ACC112 (cell line): ENCODE measurements around the gene STEEP1.

ENCODE experiments used
- H2AFZ ChIP-seq: fragments of 200-600 bp; sonication (generic); one replicate; pipeline ENCODE4 v1.6.0; 2017; ENCODE audit warnings: antibody characterized with exemption, low read length; ENCODE audit not compliant: unreplicated experiment
- H3K27ac ChIP-seq: fragments of 200-600 bp; sonication (generic); 2 replicates; pipeline ENCODE4 v1.5.1; 2014; ENCODE audit warnings: low read depth, mild to moderate bottlenecking, antibody characterized with exemption, low read length, moderate library complexity
- H3K27me3 ChIP-seq: fragments of 200-600 bp; sonication (generic); 2 replicates; pipeline ENCODE4 v1.6.1; 2014; ENCODE audit warnings: mild to moderate bottlenecking, antibody characterized with exemption, low read length, moderate library complexity, mixed read lengths; ENCODE audit not compliant: insufficient read depth
- H3K36me3 ChIP-seq: fragments of 200-600 bp; sonication (generic); 2 replicates; pipeline ENCODE4 v1.6.1; 2016; ENCODE audit warnings: mild to moderate bottlenecking, antibody characterized with exemption, low read length, moderate library complexity, mixed read lengths; ENCODE audit not compliant: insufficient read depth
- H3K4me1 ChIP-seq: fragments of 200-600 bp; sonication (generic); one replicate; pipeline ENCODE4 v1.6.1; 2016; ENCODE audit warnings: low read length, mixed read lengths; ENCODE audit not compliant: insufficient read depth, unreplicated experiment, control insufficient read depth
- H3K4me3 ChIP-seq: fragments of 200-600 bp; sonication (generic); 2 replicates; pipeline ENCODE4 v1.5.1; 2014; ENCODE audit warnings: mild to moderate bottlenecking, low read depth, low read length
- H3K79me2 ChIP-seq: fragments of 200-600 bp; sonication (generic); one replicate; pipeline ENCODE4 v1.6.0; 2016; ENCODE audit warnings: low read length; ENCODE audit not compliant: control insufficient read depth, unreplicated experiment, insufficient read depth

The STEEP1 gene

DNA sequence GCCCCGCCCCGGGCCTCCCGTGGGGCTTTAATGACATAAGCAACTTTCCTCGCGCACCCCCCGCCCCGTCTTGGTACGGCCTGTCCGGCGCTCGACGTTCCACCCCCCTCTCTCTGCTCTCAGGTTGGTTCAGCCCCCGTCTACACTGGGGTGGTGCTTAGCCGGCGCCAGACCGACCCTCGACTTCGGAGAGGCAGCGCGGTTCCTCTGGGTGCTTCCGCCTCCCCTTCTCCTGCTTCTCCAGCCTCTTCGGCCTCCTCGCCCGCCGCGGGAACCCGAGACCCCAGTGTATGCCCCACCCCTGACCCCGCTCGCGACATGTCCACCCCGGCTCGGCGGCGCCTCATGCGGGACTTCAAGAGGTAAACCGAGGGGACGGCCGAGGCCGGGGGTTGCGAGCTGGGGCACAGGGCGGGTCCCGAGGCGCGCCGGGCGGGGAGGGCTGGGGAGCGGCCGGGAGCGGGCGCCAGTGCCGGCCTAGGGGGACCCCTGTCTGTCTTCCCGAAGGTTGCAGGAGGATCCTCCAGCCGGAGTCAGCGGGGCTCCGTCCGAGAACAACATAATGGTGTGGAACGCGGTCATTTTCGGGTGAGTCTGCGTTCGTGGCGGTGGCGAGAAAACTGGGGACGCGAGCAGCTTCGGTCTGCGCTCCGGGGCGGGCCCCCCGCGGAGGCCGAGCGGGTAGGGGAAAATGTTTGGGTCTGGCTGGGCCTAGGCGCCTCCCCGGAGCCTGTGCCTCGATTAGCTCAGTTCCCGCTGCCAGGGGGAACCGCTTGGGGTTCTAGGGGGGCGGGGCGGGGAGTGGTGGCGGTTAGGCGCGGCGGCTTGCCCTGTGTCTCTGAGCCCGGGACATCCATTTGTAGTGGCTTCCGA is 9.4 kb upstream of the STEEP1 start, which contains the start of gene UBE2A:
UBE2A (plus strand) TSS at position 170 of the 873 bp plus-strand sequence; CDS start at position 319, 149 bp downstream.
- H3K36me3 ChIP-seq = no peaks in the 10 kb centered on the region
- H3K4me1 ChIP-seq = peaks cover 11% of the 10 kb centered on the region
- no peaks in the 10 kb centered on the region for H3K27me3 ChIP-seq
- H3K4me3 ChIP-seq = peak within 1 kb of the TSS; percentile 79
- peak within 1 kb of the TSS; percentile 71 for H3K27ac ChIP-seq
- peak within 1 kb of the TSS; percentile 75 for H2AFZ ChIP-seq
- H3K79me2 ChIP-seq = peaks cover 21% of the 10 kb centered on the region

DNA sequence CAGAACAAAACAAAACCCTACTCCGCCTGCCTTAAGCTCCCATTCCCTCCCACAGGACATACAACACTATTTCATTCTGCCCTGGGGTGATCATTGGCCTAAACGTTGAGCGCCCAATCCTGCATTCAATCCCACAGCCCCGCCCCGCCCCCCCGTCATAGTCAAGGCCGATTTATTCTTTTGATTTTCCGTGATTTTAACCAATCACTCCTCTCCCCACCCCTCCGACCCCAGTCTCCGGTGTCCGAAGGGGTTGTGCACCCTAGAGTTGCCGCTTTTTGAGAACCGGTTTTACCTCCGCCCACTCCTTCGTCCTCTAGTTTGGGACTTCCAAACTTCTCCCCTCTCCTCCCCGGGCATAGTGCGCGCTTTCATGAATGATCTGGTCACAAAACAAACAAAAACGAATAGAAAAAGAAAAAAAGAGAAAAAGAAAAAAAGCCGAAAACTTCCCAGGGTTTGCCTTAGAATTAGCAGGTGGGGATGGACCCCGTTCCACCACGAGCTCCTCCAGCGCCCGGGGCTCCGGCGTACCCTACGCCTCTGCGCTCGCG is 8.7 kb upstream of the STEEP1 start:
- Histone ChIP-seq H3K4me3 (peak overlapping the region; percentile 79), H3K79me2 (peaks cover 20% of the 10 kb centered on the region), H2AFZ (peak overlapping the region; percentile 75), H3K27ac (peak overlapping the region; percentile 71), H3K27me3 (no peaks in the 10 kb centered on the region), H3K4me1 (peaks cover 11% of the 10 kb centered on the region), H3K36me3 (no peaks in the 10 kb centered on the region)

DNA sequence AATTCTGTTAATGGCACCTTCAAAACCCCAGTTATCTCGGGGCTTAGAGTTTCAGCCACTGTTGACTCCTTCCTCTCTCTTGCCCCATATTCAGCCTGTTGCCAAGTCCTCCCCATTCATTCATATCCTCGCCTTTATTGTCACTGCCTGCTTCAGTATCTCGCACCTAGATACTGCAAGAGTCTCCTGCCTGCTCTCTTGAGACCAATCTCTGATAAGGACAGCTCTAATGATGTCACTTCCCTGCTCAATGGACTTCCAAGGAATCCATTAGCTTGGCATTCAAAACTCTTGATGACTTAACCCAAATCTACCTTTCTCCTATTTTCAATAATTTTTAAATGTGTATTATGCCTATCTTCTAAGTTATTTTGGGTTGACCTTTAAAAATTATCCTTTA is 8.0 kb upstream of the STEEP1 start:
- 0 out of 2 replicates have a peak overlapping the region, but pooled peaks have one; percentile 71 for H3K27ac ChIP-seq
- H3K36me3 ChIP-seq = no peaks in the 10 kb centered on the region
- peaks cover 11% of the 10 kb centered on the region for H3K4me1 ChIP-seq
- no peaks in the 10 kb centered on the region for H3K27me3 ChIP-seq
- H3K4me3 ChIP-seq = peak overlapping the region; percentile 79
- peaks cover 20% of the 10 kb centered on the region for H3K79me2 ChIP-seq
- H2AFZ ChIP-seq = peak overlapping the region; percentile 75

DNA sequence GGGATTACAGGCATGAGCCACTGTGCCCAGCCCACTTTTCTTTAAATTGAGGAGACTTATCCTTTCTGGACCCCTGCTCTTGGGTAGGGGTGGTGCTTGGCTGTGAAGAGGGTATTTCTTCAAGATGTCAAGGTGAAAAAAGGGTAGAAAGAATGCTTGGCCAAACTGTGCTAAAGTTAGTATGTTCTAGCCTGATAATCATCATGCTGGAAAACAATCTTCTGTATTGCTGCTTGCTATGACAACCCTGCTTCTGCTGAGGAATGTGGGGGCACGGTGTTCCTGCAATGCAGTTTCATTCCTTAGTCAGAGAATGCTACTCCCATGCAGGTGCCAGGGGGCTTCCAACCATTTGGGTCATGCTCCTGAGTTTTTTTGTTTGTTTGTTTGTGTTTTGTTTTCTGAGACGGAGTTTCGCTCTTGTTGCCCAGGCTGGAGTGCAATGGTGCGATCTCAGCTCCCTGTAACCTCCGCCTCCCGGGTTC is 5.2 kb upstream of the STEEP1 start:
- Histone ChIP-seq H3K36me3 (no peaks in the 10 kb centered on the region), H3K4me1 (peaks cover 5% of the 10 kb centered on the region), H3K27ac (no peak overlapping the region), H3K79me2 (peaks cover 7% of the 10 kb centered on the region), H3K4me3 (no peak overlapping the region), H3K27me3 (no peaks in the 10 kb centered on the region), H2AFZ (no peak overlapping the region)

DNA sequence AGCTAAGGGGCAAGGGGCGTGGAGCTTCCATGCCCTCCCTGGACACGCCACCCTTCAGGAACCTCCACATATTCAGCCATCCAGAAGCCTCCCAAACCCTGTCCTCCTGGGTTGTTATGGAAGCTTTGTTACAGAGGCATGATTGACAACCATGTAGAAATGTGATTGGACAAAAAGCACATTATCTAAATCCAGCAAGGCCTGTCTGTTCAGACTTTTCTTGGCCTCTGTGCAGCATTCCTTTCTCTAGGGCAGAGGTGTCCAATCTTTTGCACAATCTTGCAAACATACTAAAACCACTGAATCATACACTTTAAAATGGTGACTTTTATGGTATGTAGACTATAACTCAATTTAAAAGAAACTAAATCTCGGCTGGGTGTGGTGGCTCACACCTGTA is 12.7 kb downstream of the STEEP1 start:
- Histone ChIP-seq H3K4me1 (no peaks in the 10 kb centered on the region), H3K4me3 (no peak overlapping the region), H3K27me3 (no peaks in the 10 kb centered on the region), H3K27ac (no peak overlapping the region), H3K36me3 (no peaks in the 10 kb centered on the region; the same call in 1 of the 2 replicates), H2AFZ (no peak overlapping the region), H3K79me2 (peaks cover 2% of the 10 kb centered on the region)

DNA sequence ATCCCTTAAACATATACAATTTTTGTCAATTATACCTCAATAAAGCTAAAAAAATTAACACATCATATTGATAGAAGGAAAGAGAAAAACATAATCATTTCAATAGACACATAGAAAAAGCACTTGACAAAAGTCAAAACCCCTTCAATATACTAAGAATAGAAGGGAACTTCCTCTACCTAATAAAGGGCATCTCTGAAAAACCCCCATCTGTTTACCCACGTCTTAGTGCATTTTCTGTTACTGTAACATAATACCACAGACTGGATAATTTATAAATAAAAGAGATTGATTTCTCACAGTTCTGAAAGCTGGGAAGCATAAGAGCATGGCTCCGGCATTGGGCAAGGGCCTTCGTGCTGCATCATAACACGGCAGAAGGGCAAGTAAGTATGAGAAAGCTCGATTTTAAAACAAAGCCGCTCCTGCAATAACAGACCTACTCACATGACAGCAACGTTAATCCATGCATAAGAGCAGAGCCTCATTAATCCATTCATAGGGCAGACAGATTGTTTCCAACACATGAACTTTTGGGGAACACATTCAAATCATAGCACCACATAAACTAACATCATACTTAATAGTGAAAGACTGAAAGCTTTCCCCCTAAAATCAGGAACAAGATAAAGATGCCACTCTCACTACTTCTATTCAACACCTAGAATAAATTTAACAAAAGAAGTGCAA is 15.7 kb downstream of the STEEP1 start:
- H3K4me3 ChIP-seq = no peak overlapping the region
- H3K27ac ChIP-seq = no peak overlapping the region
- H3K27me3 ChIP-seq = no peaks in the 10 kb centered on the region
- no peaks in the 10 kb centered on the region for H3K79me2 ChIP-seq
- H3K36me3 ChIP-seq = no peaks in the 10 kb centered on the region; the same call in 1 of the 2 replicates
- no peak overlapping the region for H2AFZ ChIP-seq
- H3K4me1 ChIP-seq = no peaks in the 10 kb centered on the region

DNA sequence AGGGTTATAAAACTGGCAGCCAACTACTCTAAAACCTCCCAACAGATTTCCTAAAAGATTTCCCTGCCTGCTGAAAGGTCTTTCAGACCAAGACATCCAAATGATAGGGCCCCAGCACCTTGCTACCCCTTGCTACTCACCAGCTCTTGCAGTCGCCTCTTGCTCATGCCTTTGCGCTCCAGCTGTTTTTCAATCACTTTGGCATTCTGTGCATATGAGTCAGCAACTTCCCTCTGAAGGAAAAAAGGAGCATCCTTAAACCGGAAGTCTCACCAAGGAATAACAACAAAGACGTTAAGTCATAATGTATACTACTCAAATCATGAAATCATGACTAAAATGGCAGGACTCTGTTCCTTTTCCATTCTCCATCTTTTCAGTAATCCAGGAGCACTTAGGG is 24.0 kb downstream of the STEEP1 start:
- Histone ChIP-seq H3K36me3 (no peaks in the 10 kb centered on the region), H3K4me1 (peaks cover 4% of the 10 kb centered on the region), H2AFZ (no peak overlapping the region), H3K79me2 (no peaks in the 10 kb centered on the region), H3K4me3 (no peak overlapping the region), H3K27me3 (no peaks in the 10 kb centered on the region), H3K27ac (peak overlapping the region; percentile 60)

DNA sequence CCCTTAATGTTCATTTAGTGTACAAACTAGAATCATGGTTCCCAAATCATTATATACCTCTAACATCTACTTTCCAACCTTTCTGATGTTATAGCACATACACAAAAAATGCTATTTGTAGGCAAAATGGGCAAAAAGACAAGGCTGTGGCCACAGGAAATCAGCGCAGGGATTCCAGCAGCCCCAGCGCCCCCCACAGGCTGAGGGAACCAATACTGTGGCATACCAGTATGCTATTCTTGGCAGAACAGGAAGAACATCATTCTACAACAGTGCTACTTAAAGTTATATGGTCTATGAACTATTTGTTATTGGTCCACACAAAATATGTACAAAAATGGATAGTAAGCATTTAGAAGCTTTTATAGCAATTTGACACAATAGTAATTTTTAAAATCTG is 25.3 kb downstream of the STEEP1 start:
- H3K79me2 ChIP-seq = no peaks in the 10 kb centered on the region
- no peak overlapping the region for H3K4me3 ChIP-seq
- no peaks in the 10 kb centered on the region for H3K27me3 ChIP-seq
- no peak overlapping the region for H2AFZ ChIP-seq
- H3K27ac ChIP-seq = no peak overlapping the region
- peaks cover 4% of the 10 kb centered on the region for H3K4me1 ChIP-seq
- no peaks in the 10 kb centered on the region for H3K36me3 ChIP-seq

DNA sequence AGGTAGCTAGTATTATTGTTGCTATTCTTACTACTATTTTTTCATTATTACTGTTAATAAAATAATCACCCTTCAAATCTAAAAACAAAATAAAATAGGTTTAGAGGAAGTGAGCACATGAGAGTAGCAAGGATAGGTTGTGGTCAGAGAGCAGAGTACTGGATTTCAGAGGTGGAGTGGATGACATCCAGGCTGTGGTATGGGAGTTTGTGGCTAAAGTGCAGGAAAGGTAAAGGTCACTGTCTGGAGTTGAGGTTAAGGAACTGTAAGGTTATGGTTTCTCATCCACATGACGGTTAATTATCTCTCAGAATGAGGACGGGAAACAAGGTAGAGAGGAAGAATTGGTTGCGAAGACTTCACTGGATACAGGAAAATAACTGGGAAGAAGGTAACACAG is 27.7 kb downstream of the STEEP1 start:
- no peak overlapping the region for H3K4me3 ChIP-seq
- H2AFZ ChIP-seq = no peak overlapping the region
- peaks cover 4% of the 10 kb centered on the region for H3K4me1 ChIP-seq
- H3K36me3 ChIP-seq = no peaks in the 10 kb centered on the region
- H3K27me3 ChIP-seq = no peaks in the 10 kb centered on the region
- no peak overlapping the region for H3K27ac ChIP-seq
- H3K79me2 ChIP-seq = no peaks in the 10 kb centered on the region

DNA sequence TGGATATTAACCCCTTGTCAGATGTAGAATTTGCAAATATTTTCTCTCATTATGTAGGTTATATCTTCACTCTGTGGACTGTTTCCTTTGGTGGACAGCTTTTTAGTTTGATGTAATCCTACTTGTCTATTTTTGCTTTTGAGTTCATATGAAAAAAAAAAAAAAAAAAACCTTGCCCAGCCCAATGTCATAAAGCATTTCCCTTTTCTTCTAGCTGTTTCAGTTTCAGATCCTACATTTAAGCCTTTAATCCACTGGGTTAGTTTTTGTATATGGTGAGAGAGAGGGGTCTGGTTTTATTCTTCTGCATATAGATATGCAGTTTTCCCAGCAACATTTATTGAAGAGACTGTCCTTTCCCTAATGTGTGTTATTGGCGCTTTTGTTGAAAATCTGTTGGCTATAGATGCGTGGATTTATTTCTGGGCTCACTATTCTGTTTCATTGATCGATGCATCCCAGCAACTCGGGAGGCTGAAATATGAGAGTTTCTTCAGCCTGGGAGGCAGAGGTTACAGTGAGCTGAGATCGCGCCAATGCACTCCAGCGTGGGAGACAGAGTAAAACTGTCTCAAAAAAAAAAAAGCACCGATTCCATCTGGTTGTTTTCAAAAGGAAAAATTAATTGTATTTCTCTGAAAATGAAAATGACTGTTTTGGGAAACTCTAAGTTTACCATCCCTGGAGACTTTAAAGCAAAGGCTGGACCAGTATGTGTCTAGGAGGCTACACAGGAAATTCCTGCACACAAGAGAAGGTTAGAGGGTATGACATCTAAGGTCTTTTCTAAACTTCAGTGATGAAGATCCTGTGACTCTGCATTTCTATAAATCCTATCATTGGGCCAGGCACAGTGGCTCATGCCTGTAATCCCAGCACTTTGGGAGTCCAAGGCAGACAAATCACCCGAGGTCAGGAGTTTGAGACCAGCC is 35.6 kb downstream of the STEEP1 start:
- Histone ChIP-seq H3K27me3 (no peaks in the 10 kb centered on the region), H3K4me3 (no peak overlapping the region), H3K4me1 (no peaks in the 10 kb centered on the region), H2AFZ (no peak overlapping the region), H3K79me2 (no peaks in the 10 kb centered on the region), H3K36me3 (no peaks in the 10 kb centered on the region), H3K27ac (no peak overlapping the region)
